HepG2 (cell line): ENCODE results near the gene SGK1. TPM values are rescaled to one million over a fixed set of nuclear protein-coding genes. Genes with fewer than 3 reads are reported as not detected.

ENCODE experiments used
- ATAC-seq: fragments of 200-7000 bp; cut with Tn5 transposase; 3 replicates; pipeline ENCODE4 v1.9.1; 2020; ENCODE audit warnings: mild to moderate bottlenecking, moderate library complexity
- BruUV-seq: library from RNA; stranded (reverse); fragments of 400-500 nt; replicated peaks from 2 replicates; lab custom pipeline; 2021; lab: Mats Ljungman, UMichigan
- CTCF ChIA-PET: fragments of 300-600 bp; formaldehyde crosslinking; extraction: SDS; loops from one replicate; lab custom pipeline; 2021; ENCODE audit warnings: low total read pairs, inconsistent platforms, low intra/inter-chr PET ratio; lab: Yijun Ruan, JAX
- POLR2A ChIA-PET: fragments of 350-600 bp; sonication (Branson Sonifier 250); formaldehyde crosslinking; loops from one replicate; lab custom pipeline; 2020; ENCODE audit warnings: antibody characterized with exemption, inconsistent platforms; lab: Yijun Ruan, JAX
- DNase-seq: peaks from one replicate; pipeline ENCODE4 v3.0.0-alpha.2; 2015; ENCODE audit warnings: low spot score
- FAIRE-seq: peaks from 3 replicates; lab custom pipeline; 2011; peaks lifted over from hg19 to GRCh38; lab: Jason Lieb, UNC
- H2AFZ ChIP-seq: one replicate; pipeline ENCODE4 v1.6.1; 2011; ENCODE audit warnings: low read length, inconsistent platforms
- H3K27ac ChIP-seq: fragments of 300-600 bp; 3 replicates; pipeline ENCODE4 v1.8.0; 2011; ENCODE audit warnings: mixed run types, mild to moderate bottlenecking, mixed read lengths, low read length, inconsistent platforms; ENCODE audit not compliant: insufficient read depth; ENCODE audit errors: extremely low read length
- H3K27me3 ChIP-seq, 2 experiments: fragments of 200-600 bp in 1 of 2; 2 replicates in 1 of 2; 3 replicates in 1 of 2; pipeline versions ENCODE4 v1.6.0 to v1.8.0; 2011; ENCODE audit warnings: low read length in 2 of 2, mild to moderate bottlenecking in 2 of 2, moderate library complexity in 2 of 2, inconsistent platforms in 1 of 2; ENCODE audit not compliant: insufficient read depth in 2 of 2, control insufficient read depth in 1 of 2
- H3K36me3 ChIP-seq, 2 experiments: fragments of 200-600 bp in 1 of 2; replicated peaks in 1 of 2; 2 replicates in 1 of 2; 3 replicates in 1 of 2; pipeline versions ENCODE4 v1.5.1 to v1.8.0; 2011; ENCODE audit warnings: low read length in 2 of 2, inconsistent platforms in 1 of 2; ENCODE audit not compliant: insufficient read depth in 2 of 2, control insufficient read depth in 1 of 2
- H3K4me1 ChIP-seq: 2 replicates; pipeline ENCODE4 v1.5.1; 2012; ENCODE audit warnings: low read length, inconsistent platforms; ENCODE audit not compliant: insufficient read depth
- H3K4me2 ChIP-seq: 2 replicates; pipeline ENCODE4 v1.6.0; 2011; ENCODE audit warnings: low read depth, low read length, inconsistent platforms
- H3K4me3 ChIP-seq, 3 experiments: fragments of 200-600 bp in 1 of 3; sonication (generic), shearing (Covaris generic) in 1 of 3; replicated peaks in 1 of 3; 2 replicates each; pipeline ENCODE4 v1.5.1; 2011 to 2016; ENCODE audit warnings: low read length in 3 of 3, inconsistent platforms in 2 of 3, low read depth in 2 of 3, mild to moderate bottlenecking in 2 of 3, control low read depth in 1 of 3, mixed read lengths in 1 of 3; ENCODE audit not compliant: insufficient read depth in 1 of 3
- H3K79me2 ChIP-seq: one replicate; pipeline ENCODE4 v1.6.1; 2011; ENCODE audit warnings: low read length, inconsistent platforms; ENCODE audit not compliant: insufficient read depth
- H3K9ac ChIP-seq: 2 replicates; pipeline ENCODE4 v1.6.0; 2011; ENCODE audit warnings: mild to moderate bottlenecking, low read depth, low read length, inconsistent platforms; ENCODE audit not compliant: insufficient read depth
- H3K9me3 ChIP-seq: 2 replicates; pipeline ENCODE4 v1.5.1; 2012; ENCODE audit warnings: mild to moderate bottlenecking, low read length
- H4K20me1 ChIP-seq: 2 replicates; pipeline ENCODE4 v1.6.0; 2011; ENCODE audit warnings: inconsistent platforms, mild to moderate bottlenecking, low read length, moderate library complexity; ENCODE audit not compliant: insufficient read depth
- ATM ChIP-seq: fragments of 450-650 bp; IDR thresholded peaks from 2 replicates; pipeline ENCODE4 v1.7.1; 2017; ENCODE audit warnings: mild to moderate bottlenecking, borderline replicate concordance
- BATF2 ChIP-seq: sonication (generic); formaldehyde crosslinking; IDR thresholded peaks from 2 replicates; pipeline ENCODE4 v1.8.0; 2022; ENCODE audit warnings: mild to moderate bottlenecking, missing genetic modification reagents, moderate library complexity
- DZIP1 ChIP-seq: sonication (generic); formaldehyde crosslinking; IDR thresholded peaks from 2 replicates; pipeline ENCODE4 v1.5.0; 2020; ENCODE audit warnings: mild to moderate bottlenecking, missing genetic modification reagents
- HINFP ChIP-seq: sonication (generic); formaldehyde crosslinking; IDR thresholded peaks from 2 replicates; pipeline ENCODE4 v1.4.0; 2020; ENCODE audit warnings: low read depth, mild to moderate bottlenecking, missing genetic modification reagents
- HMG20A ChIP-seq: IDR thresholded peaks from 2 replicates; pipeline ENCODE4 v1.6.1; 2016; ENCODE audit warnings: borderline replicate concordance
- REPIN1 ChIP-seq: sonication (generic); formaldehyde crosslinking; IDR thresholded peaks from 2 replicates; pipeline ENCODE4 v1.8.0; 2022; ENCODE audit warnings: missing genetic modification reagents, low read depth, mild to moderate bottlenecking, borderline replicate concordance
- SP4 ChIP-seq: sonication (generic); formaldehyde crosslinking; IDR thresholded peaks from 2 replicates; pipeline ENCODE4 v1.8.1; 2023; ENCODE audit warnings: mild to moderate bottlenecking, missing genetic modification reagents
- TRIM22 ChIP-seq: fragments of 450-650 bp; IDR thresholded peaks from 2 replicates; pipeline ENCODE4 v1.6.1; 2017
- ZBTB14 ChIP-seq: sonication (generic); formaldehyde crosslinking; IDR thresholded peaks from 2 replicates; pipeline ENCODE4 v1.4.0; 2020; ENCODE audit warnings: missing genetic modification reagents
- ZBTB7B ChIP-seq: sonication (generic); formaldehyde crosslinking; IDR thresholded peaks from 2 replicates; pipeline ENCODE4 v1.4.0; 2020; ENCODE audit warnings: missing genetic modification reagents
- ZFP36L1 ChIP-seq: sonication (generic); formaldehyde crosslinking; IDR thresholded peaks from 2 replicates; pipeline ENCODE4 v1.8.0; 2022; ENCODE audit warnings: mild to moderate bottlenecking, missing genetic modification reagents, moderate library complexity
- ZNF609 ChIP-seq: sonication (generic); formaldehyde crosslinking; IDR thresholded peaks from 2 replicates; pipeline ENCODE4 v1.4.0; 2020; ENCODE audit warnings: mild to moderate bottlenecking, missing genetic modification reagents, borderline replicate concordance
- WGBS: methylation state at CpG from one replicate; pipeline ENCODE4 v1.1.6; 2017; ENCODE audit warnings: low lambda C conversion rate; 5-methylcytosine and 5-hydroxymethylcytosine counted together
- in situ Hi-C: cut with HindIII; loops from 2 replicates; pipeline ENCODE4 v1.10.0; 2017; ENCODE audit warnings: low pct_unique_long_range_greater_than_20kb; ENCODE audit not compliant: extremely low pct_ligation_motif_present
- intact Hi-C: fragments of 100-400 bp; cut with micrococcal nuclease; formaldehyde crosslinking; loops from one replicate; pipeline ENCODE4 v1.10.0; 2022; ENCODE audit not compliant: unreplicated experiment
- polyA plus RNA-seq, 8 experiments: library from polyadenylated mRNA; depleted of rRNA in 3 of 8; stranded (reverse) in 7 of 8; unstranded in 1 of 8; fragments of >200 nt; fragmentation: Illumina TruSeq in 4 of 8; extraction: Trizol in 4 of 8; gene quantifications; 2 replicates each; pipeline versions ENCODE4 v1.2.1 to v1.2.3, GENCODE V29; 2011 to 2016; ENCODE audit warnings: low read depth in 4 of 8, missing spikeins in 1 of 8, mixed read lengths in 1 of 8; ENCODE audit not compliant: insufficient read depth in 1 of 8
- total RNA-seq, 5 experiments: library from RNA; depleted of rRNA; stranded (reverse); fragments of >200 nt; fragmentation: Illumina TruSeq; extraction: Trizol; gene quantifications; 2 replicates each; pipeline ENCODE4 v1.2.3, GENCODE V29; 2016; ENCODE audit warnings: low read depth in 1 of 5

Gene SGK1
- total and polyA plus RNA-seq, 2 of the 13 experiments (the other 11 are each of a cell fraction or from before 2014, with no cell fraction given), result 56.1 to 56.2 TPM

GRCh38 chr6:134221250-134221649 is 96.7 kb downstream of the SGK1 start:
- BruUV-seq, result no TSS peak
- Histone ChIP-seq H3K4me3 (no peak overlapping the region), H3K27ac (no peak overlapping the region), H3K79me2 (no peaks in the 10 kb centered on the region)
- FAIRE-seq, result no peak
- in situ Hi-C loops, result no loop called here
- no peak for TF ChIP-seq ZFP36L1 (CRISPR knock-in tag)
- TF ChIP-seq SP4 (CRISPR knock-in tag), result no peak
- TF ChIP-seq HINFP, result no peak
- no peak for TF ChIP-seq HMG20A
- no peak for TF ChIP-seq ATM
- TF ChIP-seq REPIN1 (CRISPR knock-in tag), result no peak
- TF ChIP-seq ZNF609 (CRISPR knock-in tag), result no peak
- TF ChIP-seq TRIM22, result no peak
- TF ChIP-seq ZBTB7B (CRISPR knock-in tag), result no peak
- no peak for TF ChIP-seq BATF2
- TF ChIP-seq ZBTB14 (CRISPR knock-in tag), result no peak
- TF ChIP-seq DZIP1, result no peak
- TF ChIP-seq, all 625 proteins: peak for 0
- ChIA-PET CTCF (no interaction called here), POLR2A (no interaction called here)
- Histone ChIP-seq H3K4me1 (peaks cover 25% of the 10 kb centered on the region), H3K36me3 (no peaks in the 10 kb centered on the region), H4K20me1 (no peaks in the 10 kb centered on the region), H3K27me3 (no peaks in the 10 kb centered on the region), H3K9me3 (no peaks in the 10 kb centered on the region), H3K4me2 (no peak overlapping the region), H2AFZ (no peak overlapping the region), H3K9ac (no peak overlapping the region)
- ATAC-seq, result no peak
- WGBS, result 75% methylated on average over 3 of the region's 3 CpGs
- DNase-seq, result no peak
- intact Hi-C loops, result no loop called here
